Stimulated activated CD8-positive, alpha-beta memory T cell treated with anti-CD3 and anti-CD28 coated beads, Interleukin-12 subunit alpha, Interleukin-12 subunit beta, amount 100 ng/mL, for 1 hour (primary cell): ENCODE data around the gene ABR.
A peak's percentile ranks its signal among the peaks of the same experiment; 100 is the strongest.

Experiments used
- DNase-seq: peaks from one replicate; pipeline ENCODE4 v3.0.0-alpha.2; 2020; ENCODE audit warnings: low read depth

Gene ABR

DNA sequence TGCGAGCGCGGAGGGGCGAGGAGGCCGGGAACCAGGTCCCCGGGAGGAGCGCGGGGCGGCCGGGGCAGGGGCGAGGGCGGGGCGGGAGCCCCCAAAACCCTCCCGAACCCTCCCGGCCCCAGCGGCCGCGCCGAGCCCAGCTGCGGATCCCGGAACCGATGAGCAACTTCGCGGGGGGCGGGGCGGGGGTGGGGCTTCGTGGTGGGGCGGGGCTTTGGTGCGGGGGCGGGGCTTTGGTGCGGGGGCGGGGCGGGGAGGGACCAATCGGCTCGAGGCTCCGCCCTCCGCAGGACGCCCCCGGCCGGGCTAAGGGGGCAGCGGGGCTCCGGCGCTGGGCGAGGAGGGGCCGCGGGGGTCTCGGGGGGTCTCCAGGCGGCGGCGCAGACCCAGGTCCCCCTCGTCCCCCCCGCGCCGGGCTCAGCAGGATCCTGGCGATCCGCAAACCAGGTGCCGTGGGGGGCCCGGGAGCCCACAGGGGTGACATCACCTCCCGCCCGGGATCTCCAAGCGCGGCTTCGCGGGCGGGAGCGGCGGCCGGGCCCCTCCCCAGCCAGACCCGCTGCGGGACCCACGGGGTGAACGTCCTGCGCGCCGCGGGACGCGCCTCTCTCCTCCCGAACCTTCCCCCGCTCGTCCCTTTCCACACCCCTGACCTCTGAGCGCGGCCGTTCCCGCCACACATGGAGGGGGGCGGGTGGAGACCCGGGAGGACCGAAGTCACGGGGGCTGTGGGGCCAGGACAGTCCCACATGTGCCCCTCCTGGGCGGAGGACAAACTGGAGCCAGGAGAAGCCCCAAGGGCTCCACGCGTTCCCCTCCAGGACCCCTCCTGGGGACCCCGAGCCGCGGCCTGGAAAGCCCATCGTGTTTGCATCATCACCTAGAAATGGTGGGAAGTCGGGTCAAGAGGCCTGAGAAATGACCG lies at the start of gene ABR:
ABR (minus strand) TSS at position 164 of the 925 bp plus-strand sequence. CDS start 254 bp downstream, outside the sequence.
- DNase-seq = peak; percentile 40

GRCh38 chr17:1229349-1229899 lies 49.6 kb upstream of the ABR start:
- DNase-seq = no peak

GRCh38 chr17:1228781-1229348 lies 49.1 kb upstream of the ABR start:
- DNase-seq = no peak

GRCh38 chr17:1227917-1228780 lies 48.4 kb upstream of the ABR start:
- DNase-seq = no peak

DNA sequence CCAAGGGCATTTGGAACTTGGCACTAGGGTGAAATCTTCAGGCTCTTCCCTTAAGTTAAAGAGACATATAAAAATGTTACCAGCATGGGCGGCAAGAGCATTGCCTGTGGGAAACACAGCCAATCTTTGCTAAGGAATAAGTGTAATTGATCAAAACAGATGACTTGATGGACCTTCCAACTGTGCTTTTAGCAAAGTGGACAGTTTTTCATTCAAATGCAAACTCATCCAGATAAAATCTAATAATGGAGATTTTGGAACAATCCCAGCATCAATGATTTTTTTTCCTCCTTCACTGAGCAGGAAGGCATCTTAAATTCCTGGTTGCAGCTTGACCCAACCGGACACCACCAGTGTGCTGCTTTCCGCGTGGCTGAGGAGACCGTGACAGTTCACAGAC lies 47.6 kb upstream of the ABR start:
- no peak for DNase-seq

DNA sequence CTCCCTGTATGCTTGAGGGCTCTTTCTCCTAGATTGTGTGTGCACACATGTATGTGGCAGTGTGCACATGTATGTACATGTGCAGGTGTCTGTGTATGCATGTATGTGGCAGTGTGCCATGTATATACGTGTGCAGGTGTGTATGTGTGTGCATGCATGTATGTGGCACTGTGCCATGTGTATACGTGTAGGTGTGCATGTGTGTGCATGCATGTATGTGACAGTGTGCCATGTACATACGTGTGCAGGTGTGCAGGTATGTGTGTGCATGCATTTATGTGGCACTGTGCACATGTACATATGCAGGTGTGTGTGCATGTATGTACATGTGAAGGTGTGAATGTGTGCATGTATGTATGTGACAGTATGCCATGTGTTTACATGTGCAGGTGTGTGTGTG lies 46.5 kb upstream of the ABR start:
- no peak for DNase-seq

DNA sequence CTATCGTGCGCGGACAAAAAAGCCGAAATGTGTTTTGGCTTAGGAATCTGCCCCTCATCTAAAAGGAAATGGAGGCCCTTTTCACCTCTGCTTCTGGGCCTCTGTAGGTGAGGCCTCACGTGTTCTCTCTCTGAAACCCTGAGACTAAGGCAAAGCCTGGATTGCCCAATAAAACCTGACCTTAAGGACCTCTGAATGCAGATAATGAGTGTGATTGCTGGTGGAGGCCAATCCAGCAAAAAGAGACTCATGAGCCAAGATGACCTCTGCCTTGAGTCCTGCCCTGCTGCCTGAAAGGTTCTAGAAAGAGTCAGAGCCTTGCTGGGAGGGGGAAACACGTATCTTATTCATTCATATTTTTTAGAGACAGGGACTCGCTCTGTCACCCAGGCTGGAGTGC lies 44.5 kb upstream of the ABR start:
- DNase-seq = no peak

- no peak for DNase-seq
Measured at GRCh38 chr17:1223662-1224061, 43.9 kb upstream of the ABR start.

- no peak for DNase-seq
Measured at GRCh38 chr17:1222321-1222720, 42.5 kb upstream of the ABR start.

DNA sequence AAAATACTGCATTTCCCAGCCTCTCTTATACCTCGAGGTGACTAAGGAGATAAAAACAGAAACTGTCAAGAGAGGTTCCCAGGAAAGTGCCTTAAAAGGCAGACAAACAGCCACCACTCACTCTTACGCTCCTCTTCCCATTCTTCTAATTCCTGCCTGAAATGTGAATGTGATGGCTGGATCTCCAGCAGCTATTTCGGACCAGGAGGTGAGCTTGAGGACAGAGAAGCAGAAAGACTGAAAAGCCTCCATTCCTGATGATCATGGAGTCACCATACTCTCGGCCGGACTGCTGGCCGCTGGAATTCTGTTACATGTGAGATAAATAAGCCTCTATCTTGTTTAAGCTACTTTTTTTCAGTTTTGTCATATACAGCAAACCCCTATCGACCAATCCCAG lies 41.4 kb upstream of the ABR start:
- no peak for DNase-seq

GRCh38 chr17:1220346-1220745 lies 40.6 kb upstream of the ABR start:
- DNase-seq = no peak

GRCh38 chr17:1217089-1217385 lies 37.3 kb upstream of the ABR start:
- no peak for DNase-seq

GRCh38 chr17:1216217-1217088 lies 36.7 kb upstream of the ABR start:
- no peak for DNase-seq

GRCh38 chr17:1212946-1213345 lies 33.2 kb upstream of the ABR start:
- DNase-seq = no peak

DNA sequence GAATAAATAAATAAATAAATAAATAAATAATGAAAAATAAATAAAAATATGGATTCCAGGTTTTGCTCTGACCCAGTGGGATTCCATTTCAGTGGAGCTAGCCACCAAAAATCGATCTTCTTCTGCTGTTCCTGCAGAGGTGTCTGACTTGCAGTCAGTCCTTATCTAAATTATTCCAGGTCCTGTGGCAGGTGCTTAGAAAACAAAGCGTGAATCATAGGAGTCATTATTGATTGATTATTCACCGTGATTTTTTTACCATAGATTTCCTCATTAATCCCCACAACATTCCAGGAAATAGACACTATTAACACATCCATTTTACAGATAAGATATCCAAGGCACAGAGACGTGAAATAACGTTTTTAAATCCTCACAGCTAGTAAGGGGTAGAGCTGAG lies 31.5 kb upstream of the ABR start:
- DNase-seq = no peak

- no peak for DNase-seq
Measured at GRCh38 chr17:1208966-1209365, 29.2 kb upstream of the ABR start.

- no peak for DNase-seq
Measured at GRCh38 chr17:1206026-1206777, 26.4 kb upstream of the ABR start.

DNA sequence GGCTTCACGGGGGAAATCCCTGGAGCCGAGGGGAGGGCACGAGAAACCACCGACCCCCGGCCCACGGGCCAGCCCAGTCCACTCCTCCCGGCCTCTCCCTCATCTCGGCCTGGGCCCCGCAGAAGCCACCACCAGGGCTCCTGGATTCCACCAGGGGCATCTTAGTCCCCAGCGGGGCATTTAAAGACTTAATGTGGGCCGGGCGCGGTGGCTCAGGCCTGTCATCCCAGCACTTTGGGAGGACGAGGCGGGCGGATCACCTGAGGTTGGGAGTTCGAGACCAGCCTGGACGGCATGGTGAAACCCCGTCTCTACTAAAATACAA lies 24.1 kb upstream of the ABR start:
- DNase-seq = no peak

- peak; percentile 39 for DNase-seq
Measured at GRCh38 chr17:1203111-1203966, 23.6 kb upstream of the ABR start.

- no peak for DNase-seq
Measured at GRCh38 chr17:1202291-1202690, 22.5 kb upstream of the ABR start.
